Retina (tissue), 1 donor: ENCODE data around the gene MTFP1.
"Not testable (repeated sequence)": the region's sequence is repeated elsewhere in the genome, so short reads cannot be mapped to it uniquely, and the experiment has no call there.

Source experiments
- DNase-seq: peaks from one replicate; pipeline ENCODE4 v3.0.0-alpha.2; 2016

Gene MTFP1, protein sequence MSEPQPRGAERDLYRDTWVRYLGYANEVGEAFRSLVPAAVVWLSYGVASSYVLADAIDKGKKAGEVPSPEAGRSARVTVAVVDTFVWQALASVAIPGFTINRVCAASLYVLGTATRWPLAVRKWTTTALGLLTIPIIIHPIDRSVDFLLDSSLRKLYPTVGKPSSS

DNA sequence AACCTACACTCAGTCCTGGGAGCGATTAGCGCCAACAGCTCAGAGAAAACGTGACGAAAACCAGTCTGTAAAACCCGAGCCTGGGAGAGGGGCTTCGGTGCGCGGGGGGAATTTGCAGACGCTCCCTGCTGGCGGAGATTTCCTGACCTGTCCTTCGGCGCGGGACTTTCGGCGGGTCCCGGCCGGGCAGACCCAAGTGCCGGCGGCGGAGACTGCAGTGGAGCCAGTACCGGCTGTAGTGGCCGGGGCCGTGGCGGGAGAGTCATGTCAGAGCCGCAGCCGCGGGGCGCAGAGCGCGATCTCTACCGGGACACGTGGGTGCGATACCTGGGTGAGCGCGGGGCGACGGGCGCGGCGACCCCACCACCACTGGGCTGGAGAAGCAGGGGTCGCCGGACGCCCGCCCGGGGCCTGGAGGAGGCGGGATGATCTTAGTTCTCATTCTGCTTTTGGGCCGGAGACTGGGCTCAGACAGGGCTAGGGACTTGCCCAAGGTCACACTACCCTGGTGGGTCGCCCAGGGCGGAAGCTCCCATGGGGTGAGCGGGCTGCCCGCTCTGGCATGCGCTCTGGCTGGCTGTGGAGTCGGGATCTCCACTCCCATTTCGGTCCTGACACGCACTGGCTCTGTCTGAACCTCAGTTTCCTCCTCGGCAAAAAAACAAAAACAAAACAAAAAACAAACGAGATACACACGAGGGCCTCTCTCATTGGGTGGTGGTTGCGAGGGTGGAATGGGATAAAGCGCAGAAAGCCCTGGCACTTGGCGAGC, at the start of gene MTFP1:
Gene MTFP1 (plus strand): TSS at position 153 of the 772 bp plus-strand sequence. CDS start 112 bp downstream, at position 265.
- DNase-seq: peak; percentile 88

DNA sequence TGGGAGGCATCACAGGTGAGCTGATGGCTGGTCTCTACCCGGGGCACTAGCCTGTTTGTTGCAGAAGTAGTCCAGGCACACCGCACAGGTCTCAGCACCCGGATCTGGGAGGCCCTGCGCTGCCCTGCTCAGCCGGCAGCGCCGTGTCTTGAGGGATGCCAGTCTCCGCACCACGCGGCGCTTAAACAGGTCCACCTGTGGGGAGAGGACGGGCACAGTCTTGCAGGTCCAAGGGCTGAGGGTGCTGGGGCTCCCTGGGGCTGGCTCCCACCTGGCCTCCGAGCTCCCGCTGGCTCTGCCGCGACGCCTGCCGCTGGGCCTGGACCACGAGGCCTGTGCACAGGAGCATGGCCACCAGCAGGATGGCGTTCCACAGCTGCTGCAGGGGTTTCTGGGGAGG, 45.6 kb upstream of the MTFP1 start:
- no peak for DNase-seq

DNA sequence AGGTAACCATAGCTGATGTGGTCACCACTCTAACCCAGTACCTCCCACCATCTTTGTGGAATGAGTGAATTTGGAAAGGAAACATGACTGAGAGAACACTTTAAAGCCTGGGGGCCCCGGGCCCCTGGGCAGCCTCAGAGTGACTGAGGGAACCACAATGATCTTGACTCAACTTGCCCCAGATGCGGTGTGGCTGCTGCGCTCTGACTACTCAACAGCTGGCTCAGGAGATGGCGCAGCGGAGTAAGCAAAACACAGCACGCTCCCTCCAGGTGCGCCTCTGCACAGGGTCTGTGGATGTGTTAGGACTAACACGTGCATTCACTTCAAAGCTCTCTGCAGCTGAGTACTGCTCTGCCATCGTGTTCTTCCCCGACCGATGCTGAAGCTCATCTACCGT, 44.3 kb upstream of the MTFP1 start:
- no peak for DNase-seq

DNA sequence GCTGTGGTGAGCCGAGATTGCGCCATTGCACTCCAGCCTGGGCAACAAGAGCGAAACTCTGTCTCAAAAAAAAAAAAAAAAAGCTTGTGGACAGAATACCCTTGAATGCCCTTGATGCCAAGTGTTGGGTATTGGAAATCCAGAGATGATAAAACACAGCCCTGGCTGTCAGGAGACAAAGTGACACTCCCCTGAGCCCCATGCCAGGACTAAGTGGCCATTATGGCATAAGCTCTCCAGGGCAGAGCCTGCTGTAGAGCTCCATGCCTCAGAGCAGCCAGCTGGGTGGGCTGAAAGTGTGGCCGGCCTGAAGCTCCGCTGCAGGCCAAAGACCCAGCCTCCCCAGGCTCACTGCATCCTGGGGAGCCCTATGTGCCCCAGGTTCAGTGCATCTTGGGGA, 43.2 kb upstream of the MTFP1 start:
- no peak for DNase-seq

DNA sequence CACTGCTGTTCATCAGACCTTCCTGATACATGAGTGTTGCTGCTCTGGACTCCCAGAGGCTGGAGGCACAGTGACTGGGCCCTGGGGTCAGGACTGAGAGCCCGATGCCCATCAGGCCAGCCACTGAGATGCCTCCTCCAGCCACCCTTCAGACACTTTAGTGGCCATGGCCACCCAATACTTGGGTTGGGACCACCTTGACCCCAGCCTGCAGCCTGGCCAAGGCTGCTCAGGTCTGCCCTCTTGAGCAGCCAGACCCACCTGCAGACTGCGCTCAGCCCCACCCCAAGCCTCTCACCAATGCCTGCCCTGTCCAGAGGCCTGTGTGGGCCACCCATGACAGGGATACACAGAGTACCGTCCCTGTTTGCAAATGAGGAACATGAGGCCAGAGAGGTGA, 42.5 kb upstream of the MTFP1 start:
- no peak for DNase-seq

DNA sequence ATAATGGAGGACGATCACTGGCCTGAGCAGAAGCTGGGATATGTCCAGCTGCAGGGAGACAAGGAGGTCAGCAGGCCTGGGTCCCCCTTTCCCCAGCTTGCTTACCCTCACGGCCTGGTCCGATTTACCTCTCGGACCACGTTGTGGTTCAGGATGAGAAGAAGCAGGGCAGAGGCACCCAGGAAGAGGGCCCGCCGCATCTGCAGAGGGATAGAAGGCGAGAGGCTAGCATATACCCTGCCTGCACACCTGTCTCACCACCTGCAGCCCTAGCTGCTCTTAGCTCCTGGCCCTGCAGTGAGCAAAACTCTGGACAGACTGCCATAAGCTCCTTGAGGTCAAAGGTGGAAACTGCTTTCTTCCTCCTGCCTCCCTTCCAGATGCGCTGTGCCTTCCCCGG, 39.6 kb upstream of the MTFP1 start:
- no peak for DNase-seq

DNA sequence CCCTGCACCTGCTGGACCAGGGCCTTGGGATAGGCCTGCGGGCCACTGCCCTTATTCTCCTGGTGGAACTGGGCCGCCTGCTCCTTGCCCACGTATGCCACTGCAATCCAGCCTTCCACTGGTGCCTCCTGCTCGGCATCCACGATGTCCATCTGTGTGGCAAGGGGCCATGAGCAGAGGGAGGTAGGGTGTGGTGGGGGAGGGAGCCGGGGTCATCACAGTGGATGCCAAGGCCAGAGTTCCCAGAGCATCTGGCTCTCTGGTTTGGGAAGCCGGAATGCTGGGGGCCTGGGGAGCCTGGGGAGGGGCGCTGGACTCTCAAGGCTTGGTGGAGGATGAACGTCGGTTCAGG, 39.0 kb upstream of the MTFP1 start:
- DNase-seq: no peak

DNA sequence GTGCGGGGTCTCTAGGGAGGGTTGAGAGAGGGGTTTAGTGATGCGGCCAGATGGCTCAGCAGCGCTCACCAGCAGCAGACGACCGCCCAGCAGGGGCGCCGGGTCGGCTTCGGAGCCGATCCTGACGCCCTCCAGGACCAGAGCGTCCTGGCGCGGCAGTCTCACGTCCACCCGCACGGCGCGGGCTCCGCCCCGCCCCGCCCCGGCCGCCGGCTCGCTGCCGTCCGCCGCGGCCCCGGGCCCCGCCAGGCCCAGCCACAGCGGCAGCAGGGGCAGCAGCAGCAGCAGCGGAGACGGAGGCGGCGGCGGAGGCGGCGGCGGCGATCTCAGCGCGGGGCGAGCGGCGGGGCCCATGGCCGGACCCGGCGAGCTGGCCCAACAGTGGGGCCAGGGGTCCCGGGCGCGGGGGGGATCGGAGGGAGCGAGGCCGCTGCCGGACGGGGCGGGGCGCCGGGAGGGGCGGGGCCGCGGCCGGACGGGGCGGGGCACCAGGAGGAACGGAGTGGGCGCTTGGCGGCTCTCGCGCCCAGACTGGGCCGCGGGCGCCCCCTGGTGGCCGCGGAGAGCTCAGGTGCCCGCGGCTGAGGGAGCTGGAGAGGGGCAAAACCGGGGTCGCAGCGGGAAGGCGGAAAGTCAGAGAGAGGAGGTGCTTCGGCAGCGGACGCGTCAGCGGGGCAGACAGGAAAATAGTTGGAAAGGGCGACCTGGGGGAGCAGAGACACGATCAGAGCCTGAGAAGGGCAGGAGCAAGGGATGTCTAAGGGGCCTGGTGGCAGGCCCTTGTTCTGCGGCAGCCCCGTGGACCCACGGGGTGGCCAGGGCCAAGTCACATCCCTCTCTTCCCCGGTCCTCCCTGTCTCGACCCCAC, 38.4 kb upstream of the MTFP1 start, which contains the start of gene RNF215:
Gene RNF215 (minus strand): TSS at position 452 of the 868 bp plus-strand sequence. CDS start 98 bp downstream, at position 354.
- DNase-seq: peak; percentile 92

DNA sequence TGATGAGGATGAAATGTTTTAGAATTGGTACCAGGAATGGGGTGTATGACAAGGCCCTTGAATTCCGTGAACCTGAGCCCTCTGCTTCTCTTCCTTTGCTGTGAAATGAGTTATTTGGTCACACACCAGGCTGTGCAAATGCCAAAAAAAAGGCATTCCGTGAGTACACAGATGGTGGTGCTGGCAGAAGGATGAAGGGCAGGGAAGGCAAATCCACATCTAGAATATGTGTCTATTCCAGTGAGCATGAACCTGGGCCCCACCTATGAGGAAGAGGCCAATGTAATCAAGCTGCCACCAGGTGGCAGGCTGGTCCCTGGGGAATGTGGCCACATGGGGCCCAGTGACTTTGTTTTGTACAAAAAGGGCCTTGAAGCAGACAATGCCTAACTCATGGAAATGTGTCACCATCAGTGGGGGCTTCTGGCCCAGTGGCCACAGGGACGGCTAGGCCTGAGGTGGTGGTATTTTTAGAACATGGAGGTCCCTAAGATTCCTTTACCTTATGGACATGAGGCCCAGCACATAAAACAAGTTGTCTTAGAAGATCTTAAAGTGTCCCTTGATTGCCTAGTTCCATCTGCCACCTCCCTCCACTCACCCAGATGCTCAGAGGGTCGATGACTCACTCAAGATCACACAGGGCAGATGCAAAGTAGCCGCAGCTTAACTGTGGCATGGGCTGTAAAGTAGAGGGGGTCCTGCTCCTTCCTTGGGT, 34.4 kb upstream of the MTFP1 start:
- peak; percentile 48 for DNase-seq

DNA sequence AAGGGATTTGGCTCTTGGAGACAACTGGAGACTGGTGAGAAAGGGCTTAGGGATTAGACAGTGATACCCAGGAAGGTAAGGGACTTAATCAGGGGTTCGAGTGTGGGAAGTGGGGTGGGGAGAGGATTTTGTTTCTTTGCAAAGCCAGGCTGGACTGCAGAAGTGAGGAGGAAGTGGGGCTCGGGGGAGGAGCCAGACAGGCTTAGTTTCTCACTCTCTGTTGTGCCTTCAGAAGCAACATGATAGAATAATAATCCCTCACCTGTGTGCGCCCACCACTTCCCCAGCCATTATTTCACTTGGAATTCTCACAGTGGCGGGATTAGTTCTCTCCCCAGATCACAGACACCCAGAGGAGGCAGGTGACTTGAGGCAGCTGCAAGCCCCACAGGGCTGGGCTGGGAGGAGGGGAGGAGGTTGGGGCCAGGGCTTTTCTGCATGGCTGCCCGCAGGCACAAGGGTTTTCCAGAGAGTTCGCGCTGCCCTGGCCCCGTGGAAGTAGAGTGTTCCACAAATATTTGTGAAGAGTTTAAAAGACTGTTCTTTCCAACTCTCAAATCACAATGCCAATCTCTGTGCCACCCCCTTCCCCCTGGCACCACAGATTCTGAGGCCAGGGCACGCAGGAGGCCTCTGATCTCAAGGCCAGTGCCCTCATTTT, 32.8 kb upstream of the MTFP1 start:
- peak; percentile 44 for DNase-seq

DNA sequence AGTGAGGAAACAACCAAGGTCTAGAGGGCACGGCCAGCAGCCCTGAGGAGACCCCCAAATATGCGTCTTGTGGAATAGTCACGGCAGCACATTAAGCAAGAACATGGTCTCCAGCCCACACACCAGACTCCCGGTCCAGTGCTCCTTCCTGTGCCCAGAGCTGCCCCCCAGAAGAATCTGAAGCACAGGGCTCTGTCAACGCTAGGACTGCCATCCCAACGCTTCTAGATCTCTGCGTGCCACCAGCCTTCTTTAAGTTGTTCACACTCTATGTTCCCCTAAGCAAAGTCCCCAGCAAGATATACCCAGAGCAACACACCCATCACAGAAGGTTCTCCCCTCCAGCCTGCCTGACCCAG, 32.3 kb upstream of the MTFP1 start:
- DNase-seq: no peak

DNA sequence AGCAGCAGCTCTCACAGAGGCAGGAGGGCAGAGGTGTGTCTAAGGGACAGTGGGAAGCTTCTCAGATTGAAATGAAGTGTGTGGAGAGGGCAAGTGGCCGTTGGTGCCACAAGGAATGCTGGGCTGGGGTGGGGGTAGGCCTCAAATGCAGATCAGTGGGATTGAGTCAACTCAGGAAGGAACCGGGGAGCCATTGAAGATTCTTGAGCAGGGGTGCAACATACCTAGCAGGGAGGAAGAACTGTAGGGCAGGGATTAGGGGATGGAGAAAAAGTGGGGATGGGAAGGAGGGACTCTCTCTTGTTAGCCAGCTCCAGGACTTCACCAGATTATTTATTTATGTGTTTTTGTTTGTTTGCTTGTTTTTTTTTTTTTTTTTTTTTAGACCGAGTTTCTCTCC, 31.7 kb upstream of the MTFP1 start:
- DNase-seq: no peak

DNA sequence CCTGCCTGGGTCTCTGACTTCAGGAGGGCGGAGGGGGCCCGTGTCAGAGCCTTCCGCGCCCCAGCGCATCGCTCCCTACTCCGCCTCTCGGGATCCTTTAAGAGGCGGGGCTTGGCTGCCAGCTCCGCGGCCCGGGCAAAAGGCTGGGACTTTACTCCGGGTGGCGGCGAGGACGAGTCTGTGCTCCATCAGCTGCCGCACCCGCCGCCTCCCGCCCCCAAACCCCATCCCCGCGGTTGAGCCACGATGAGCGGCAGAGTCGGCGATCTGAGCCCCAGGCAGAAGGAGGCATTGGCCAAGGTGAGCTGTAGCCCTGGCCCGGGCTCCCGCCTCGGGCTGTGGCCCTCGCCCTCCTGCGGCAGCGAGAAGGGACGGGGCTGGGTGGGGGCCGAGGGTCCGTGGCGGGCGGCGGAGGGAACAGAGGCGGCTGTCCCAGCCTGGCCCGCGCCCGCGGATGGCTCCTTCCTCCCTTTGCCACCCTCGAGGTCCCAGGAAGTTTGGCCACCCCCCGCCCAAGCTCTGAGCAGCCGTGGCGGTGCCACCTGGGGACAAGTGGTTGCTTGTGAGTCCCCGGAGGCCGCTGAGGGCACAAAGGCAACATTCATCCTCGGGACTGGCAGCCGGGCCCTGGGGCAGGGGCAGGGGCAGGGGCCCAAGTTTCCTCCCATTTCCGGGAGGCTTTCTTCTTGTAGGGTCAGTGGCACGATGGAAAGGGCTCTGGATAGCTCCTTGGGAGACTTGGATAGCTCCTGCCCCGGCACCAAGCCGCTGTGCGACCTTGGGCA, 28.5 kb upstream of the MTFP1 start, which contains the start of gene SEC14L2:
Gene SEC14L2 (plus strand): TSS at position 148 of the 785 bp plus-strand sequence. CDS start 99 bp downstream, at position 247.
- DNase-seq: peak; percentile 70

DNA sequence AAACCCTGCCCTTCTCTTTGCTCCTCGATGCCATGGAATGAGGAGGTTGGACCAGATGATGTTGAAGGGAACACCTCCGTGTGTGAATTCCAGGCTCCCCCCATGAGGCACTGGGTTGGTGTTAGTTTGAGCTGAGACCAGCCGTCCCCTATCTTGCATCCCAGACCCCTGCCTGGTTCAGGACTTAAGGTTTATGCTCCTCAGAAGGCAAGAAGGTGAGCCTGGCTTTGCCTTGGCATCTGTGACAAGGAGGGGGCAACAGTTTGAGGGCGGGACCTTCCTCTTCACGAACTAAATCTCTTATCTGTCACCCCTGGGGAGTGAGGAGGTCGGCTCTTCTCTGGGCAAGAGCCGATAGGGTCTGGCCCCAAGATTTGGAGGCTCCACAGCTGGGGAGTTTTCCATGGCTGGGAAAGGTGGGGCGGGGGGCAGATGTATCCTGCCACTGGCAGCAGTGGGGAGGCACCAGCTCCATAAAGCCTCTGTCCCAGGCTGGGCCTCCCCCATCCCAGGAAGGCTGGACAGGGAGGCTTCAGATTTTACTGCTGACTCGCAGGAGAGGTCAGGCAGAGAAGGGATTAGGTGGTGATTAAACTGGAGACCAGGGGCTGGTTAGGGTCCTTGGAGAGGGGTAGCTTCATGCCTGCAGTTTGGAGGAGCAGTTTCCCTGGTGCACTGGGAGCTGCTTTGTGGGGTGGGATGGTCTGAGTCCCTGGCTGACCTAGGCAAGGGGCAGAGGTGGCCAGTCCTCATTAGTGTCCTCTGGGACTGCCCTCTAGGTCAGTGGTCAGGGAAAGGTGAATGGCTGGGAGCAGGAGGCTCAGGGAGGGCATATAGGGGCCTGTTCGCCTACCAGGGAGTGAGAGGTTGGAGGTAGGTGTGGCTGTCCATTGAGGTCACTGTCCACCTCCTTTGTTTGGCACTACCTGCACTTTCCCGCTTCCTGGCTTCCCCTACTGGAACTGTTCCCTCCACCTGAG, 27.6 kb upstream of the MTFP1 start:
- peak; percentile 55 for DNase-seq

DNA sequence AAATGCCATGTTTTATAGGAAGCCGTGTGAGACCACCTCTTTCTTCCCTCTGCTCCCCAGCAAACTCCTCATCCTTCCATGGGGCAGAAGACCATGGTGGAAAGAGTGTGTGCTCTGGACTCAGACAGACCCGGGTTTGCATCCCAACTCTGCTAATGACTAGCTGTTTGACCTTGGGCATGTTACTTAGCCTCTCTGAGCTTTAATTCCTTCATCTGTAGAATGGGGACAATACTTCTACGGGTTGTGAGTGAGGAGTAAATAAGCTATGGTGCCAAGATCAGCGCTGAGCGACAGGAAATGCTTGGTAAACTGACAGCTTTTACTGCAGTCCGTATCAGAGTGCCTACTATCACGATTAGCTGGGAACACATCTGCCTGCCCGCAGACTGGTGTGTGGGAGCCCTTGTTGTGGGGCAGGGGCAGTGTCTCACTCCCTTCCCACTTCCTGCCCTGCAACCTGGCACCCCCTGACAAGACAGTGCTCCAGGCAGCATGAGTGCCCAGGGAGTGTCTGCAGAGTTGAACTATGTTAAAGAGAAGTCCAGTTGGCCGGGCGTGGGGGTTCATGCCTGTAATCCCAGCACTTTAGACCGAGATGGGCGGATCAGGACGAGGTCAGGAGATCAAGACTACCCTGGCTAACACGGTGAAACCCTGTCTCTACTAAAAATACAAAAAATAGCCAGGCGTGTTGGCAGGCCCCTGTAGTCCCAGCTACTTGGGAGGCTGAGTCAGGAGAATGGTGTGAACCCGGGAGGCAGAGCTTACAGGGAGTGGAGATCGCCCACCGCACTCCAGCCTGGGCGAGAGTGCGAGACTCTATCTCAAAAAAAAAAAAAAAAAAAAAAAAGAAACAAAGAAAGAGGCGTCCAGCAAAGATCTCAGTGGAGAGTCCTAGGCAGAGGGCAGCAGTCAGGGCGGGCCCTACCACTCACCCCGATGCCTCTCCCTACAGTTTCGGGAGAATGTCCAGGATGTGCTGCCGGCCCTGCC, 26.6 kb upstream of the MTFP1 start:
- DNase-seq: no peak

DNA sequence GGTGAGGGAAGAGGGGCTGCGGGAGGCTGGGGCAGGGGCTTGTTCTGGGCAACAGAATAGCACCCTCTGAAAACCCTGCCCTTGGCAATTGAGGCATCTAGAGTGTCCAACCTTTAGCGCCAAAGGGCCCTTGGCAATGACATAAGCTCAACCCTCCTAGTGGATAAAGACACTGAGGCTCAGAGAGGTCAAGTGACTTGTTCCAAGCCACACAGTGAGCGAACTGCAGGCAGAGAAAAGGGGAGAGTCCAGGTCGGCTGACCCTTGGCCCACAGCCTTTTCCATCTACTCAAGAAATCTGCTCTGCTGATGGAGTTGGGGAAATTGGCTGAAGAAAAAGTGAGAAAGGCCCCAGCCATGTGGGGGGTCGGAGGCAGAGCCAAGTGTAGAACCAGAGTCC, 25.9 kb upstream of the MTFP1 start:
- no peak for DNase-seq

DNA sequence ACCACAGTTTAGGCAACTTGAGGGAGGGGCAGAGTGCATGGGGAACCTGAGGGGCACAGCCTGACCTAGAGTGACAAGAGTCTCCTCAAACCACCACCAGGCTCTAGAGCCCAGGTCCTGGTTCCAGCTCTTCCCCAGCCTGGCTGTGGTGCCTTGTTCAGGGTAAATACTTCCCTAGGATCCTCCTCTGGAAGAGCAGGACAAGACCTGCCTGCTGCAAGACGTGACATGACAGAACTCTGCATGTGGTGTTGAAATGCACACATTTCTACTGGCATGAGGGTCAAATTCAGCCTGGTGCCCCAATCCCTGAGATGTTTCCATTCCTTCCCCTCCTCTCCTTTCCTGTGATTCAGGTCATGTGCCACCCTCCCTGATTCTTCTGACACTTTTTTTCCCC, 25.4 kb upstream of the MTFP1 start:
- no peak for DNase-seq

DNA sequence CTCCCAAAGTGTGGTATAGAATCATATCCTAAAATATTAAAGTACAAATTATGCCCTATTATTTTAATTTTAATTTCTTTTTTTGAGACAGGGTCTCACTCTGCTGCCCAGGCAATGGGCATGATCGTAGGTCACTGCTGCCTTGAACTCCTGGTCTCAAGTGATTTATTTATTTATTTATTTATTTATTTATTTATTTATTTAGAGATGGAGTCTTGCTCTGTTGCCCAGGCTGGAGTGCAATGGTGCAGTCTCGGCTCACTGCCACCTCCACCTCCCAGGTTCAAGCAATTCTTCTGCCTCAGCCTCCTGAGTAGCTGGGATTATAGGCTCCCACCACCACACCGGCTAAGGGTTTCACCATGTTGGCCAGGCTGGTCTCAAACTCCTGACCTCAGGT, 24.5 kb upstream of the MTFP1 start:
- not testable (repeated sequence) for DNase-seq
